ENCODE results near the gene BHLHE23.

BHLHE23 gene

DNA sequence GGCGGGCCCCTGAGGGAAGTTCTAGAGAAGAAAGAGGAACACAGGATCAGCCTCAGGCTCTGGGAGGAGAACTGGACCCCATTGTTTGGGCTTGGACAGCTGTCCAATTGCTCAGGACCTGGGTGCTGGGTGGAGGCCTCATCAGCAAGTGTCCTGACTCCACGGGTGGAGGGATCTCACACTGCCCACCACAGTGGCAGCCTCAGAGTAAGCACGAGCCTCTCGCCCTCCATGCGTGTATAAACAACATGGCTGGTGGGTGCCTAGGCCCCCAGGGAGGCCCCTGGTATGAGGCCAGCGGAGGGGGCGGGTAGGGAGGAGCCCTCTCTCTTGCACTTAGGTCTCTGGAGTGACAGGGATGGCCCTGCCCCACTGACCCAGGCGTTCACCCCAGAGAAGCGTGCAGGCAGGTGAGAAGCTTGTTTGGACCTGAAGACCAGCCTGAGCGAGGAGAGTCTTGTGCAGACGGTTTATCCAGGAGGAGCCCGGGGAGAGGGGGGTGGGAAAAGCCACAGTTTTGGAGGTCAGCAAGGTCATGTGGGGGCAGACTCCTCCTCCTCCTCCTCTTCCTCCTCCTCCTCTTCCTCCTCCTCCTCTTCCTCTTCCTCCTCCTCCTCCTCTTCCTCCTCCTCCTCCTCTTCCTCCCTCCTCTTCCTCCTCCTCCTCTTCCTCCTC, 41.9 kb upstream of the BHLHE23 start:
- H4K8ac ChIP-seq (ENCODE audit: low read depth, low read length): no peak overlapping the region
- H3K9me3 ChIP-seq (replicated peaks in 1 of 2; ENCODE audit: control insufficient read depth in 2 of 2, insufficient read depth in 1 of 2, low read depth in 1 of 2, low read length in 2 of 2): peaks cover 4% of the 10 kb centered on the region in 2 donors
- H2BK12ac ChIP-seq (ENCODE audit: low read length): no peak overlapping the region
- no peak for DNase-seq (ENCODE audit: low spot score)
- H3K14ac ChIP-seq (ENCODE audit: low read length): no peak overlapping the region
- H3K18ac ChIP-seq (ENCODE audit: low read length): peak overlapping the region; percentile 27
- no peak overlapping the region for H2BK120ac ChIP-seq (ENCODE audit: low read depth, low read length)
- H2BK5ac ChIP-seq (ENCODE audit: low read length): no peak overlapping the region
- peaks cover 0 to 25% (median 0%) of the 10 kb centered on the region in 3 experiments for H3K27me3 ChIP-seq (ENCODE audit: control insufficient read depth in 3 of 3, insufficient read depth in 3 of 3, low read depth in 1 of 3, low read length in 3 of 3)
- H2BK15ac ChIP-seq (ENCODE audit: low read length): no peak overlapping the region
- no peak overlapping the region for H2AFZ ChIP-seq (ENCODE audit: low read length)
- H3K36me3 ChIP-seq (replicated peaks in 1 of 2; ENCODE audit: control insufficient read depth in 2 of 2, insufficient read depth in 2 of 2, low read length in 2 of 2): no peaks in the 10 kb centered on the region
- no peak overlapping the region for H2AK5ac ChIP-seq (ENCODE audit: low read depth, low read length)
- H4K91ac ChIP-seq (ENCODE audit: low read depth, low read length, poor library complexity): no peak overlapping the region
- peak overlapping the region; percentile 17 for H3K4ac ChIP-seq (ENCODE audit: low read length)
- H3K4me1 ChIP-seq (ENCODE audit: control insufficient read depth in 2 of 2, insufficient read depth in 1 of 2, low read depth in 1 of 2, low read length in 2 of 2): peaks cover 13 to 14% of the 10 kb centered on the region in 2 donors
- H3K9ac ChIP-seq (ENCODE audit: low read depth, low read length, poor library complexity): no peak overlapping the region
- no peak overlapping the region for H3K27ac ChIP-seq (replicated peaks; ENCODE audit: low read length)
- H3K4me3 ChIP-seq (ENCODE audit: low read length in 2 of 2): no peak overlapping the region
- H3K4me2 ChIP-seq (ENCODE audit: insufficient read depth, low read length, poor library complexity, severe bottlenecking): no peak overlapping the region
- no CpG with 5 or more reads among the region's 12 CpGs for WGBS, 2 donors (ENCODE audit: extremely low coverage in 2 of 2, insufficient read length in 2 of 2, insufficient replicate concordance in 1 of 2)
- no peak overlapping the region for H3K23ac ChIP-seq (ENCODE audit: low read depth, low read length, poor library complexity)
- no peaks in the 10 kb centered on the region for H3K79me1 ChIP-seq (ENCODE audit: low read depth, low read length)

DNA sequence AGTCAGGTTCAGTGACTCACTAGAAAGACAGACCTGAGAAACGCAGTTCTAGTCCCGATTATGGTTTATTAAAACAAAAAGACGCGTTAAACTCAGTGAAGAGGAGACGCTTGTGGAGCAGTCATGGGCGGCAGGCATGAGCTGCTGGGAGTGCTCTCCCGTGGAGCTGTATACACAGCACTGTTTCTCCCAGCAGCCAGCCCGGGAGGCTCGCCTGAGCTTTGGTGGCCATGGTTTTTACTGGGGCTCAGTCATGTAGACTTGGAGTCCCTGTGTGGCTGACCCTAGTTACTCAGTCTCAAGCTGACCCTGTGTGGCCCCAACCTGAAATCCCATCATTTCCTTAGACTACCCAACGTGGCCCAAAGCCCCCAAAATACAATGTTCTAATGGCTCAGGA, 41.2 kb upstream of the BHLHE23 start:
- Histone ChIP-seq H3K4me2 (ENCODE audit: insufficient read depth, low read length, poor library complexity, severe bottlenecking) (no peak overlapping the region), H3K36me3 (replicated peaks in 1 of 2; ENCODE audit: control insufficient read depth in 2 of 2, insufficient read depth in 2 of 2, low read length in 2 of 2) (no peaks in the 10 kb centered on the region), H3K14ac (ENCODE audit: low read length) (no peak overlapping the region), H3K79me1 (ENCODE audit: low read depth, low read length) (no peaks in the 10 kb centered on the region), H2BK120ac (ENCODE audit: low read depth, low read length) (no peak overlapping the region), H3K4me1 (ENCODE audit: control insufficient read depth in 2 of 2, insufficient read depth in 1 of 2, low read depth in 1 of 2, low read length in 2 of 2) (peaks cover 6 to 7% of the 10 kb centered on the region in 2 donors), H2BK15ac (ENCODE audit: low read length) (no peak overlapping the region), H3K4ac (ENCODE audit: low read length) (no peak overlapping the region), H2BK5ac (ENCODE audit: low read length) (no peak overlapping the region), H3K9ac (ENCODE audit: low read depth, low read length, poor library complexity) (no peak overlapping the region), H2AK5ac (ENCODE audit: low read depth, low read length) (no peak overlapping the region), H3K27me3 (ENCODE audit: control insufficient read depth in 3 of 3, insufficient read depth in 3 of 3, low read depth in 1 of 3, low read length in 3 of 3) (peaks cover 0 to 31% (median 0%) of the 10 kb centered on the region in 3 experiments), H3K4me3 (ENCODE audit: low read length in 2 of 2) (no peak overlapping the region), H4K91ac (ENCODE audit: low read depth, low read length, poor library complexity) (no peak overlapping the region), H3K9me3 (replicated peaks in 1 of 2; ENCODE audit: control insufficient read depth in 2 of 2, insufficient read depth in 1 of 2, low read depth in 1 of 2, low read length in 2 of 2) (peaks cover 4% of the 10 kb centered on the region in 2 donors), H3K18ac (ENCODE audit: low read length) (no peak overlapping the region), H3K23ac (ENCODE audit: low read depth, low read length, poor library complexity) (no peak overlapping the region), H4K8ac (ENCODE audit: low read depth, low read length) (no peak overlapping the region), H2AFZ (ENCODE audit: low read length) (no peak overlapping the region), H3K27ac (replicated peaks; ENCODE audit: low read length) (no peak overlapping the region), H2BK12ac (ENCODE audit: low read length) (no peak overlapping the region)
- WGBS, 2 donors (ENCODE audit: extremely low coverage in 2 of 2, insufficient read length in 2 of 2, insufficient replicate concordance in 1 of 2): no CpG with 5 or more reads among the region's 10 CpGs
- no peak for DNase-seq (ENCODE audit: low spot score)

DNA sequence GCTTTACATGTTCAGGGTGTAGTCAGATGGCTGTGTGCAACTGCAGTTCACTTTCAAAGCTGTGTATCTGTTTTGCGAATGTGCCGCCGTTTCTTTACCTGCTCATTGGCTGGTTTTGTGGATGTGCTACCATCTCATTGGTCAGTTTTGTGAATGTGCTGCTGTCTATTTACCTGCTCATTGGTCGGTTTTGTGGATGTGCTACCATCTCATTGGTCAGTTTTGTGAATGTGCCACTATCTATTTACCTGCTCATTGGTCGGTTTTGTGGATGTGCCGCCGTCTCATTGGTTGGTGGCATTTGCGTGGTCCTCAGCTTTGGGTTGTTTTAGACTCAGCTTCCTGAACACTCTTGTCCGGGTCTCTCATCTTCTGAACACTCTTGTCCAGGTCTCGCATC, 40.5 kb upstream of the BHLHE23 start:
- H3K18ac ChIP-seq (ENCODE audit: low read length): no peak overlapping the region
- no peak overlapping the region for H2AK5ac ChIP-seq (ENCODE audit: low read depth, low read length)
- H3K4me2 ChIP-seq (ENCODE audit: insufficient read depth, low read length, poor library complexity, severe bottlenecking): no peak overlapping the region
- no peak overlapping the region for H3K23ac ChIP-seq (ENCODE audit: low read depth, low read length, poor library complexity)
- H3K27me3 ChIP-seq (ENCODE audit: control insufficient read depth in 3 of 3, insufficient read depth in 3 of 3, low read depth in 1 of 3, low read length in 3 of 3): peaks cover 0 to 37% (median 0%) of the 10 kb centered on the region in 3 experiments
- no peak overlapping the region for H4K91ac ChIP-seq (ENCODE audit: low read depth, low read length, poor library complexity)
- H3K79me1 ChIP-seq (ENCODE audit: low read depth, low read length): no peaks in the 10 kb centered on the region
- no CpG with 5 or more reads among the region's 10 CpGs for WGBS, 2 donors (ENCODE audit: extremely low coverage in 2 of 2, insufficient read length in 2 of 2, insufficient replicate concordance in 1 of 2)
- H4K8ac ChIP-seq (ENCODE audit: low read depth, low read length): no peak overlapping the region
- H3K14ac ChIP-seq (ENCODE audit: low read length): no peak overlapping the region
- H3K27ac ChIP-seq (replicated peaks; ENCODE audit: low read length): no peak overlapping the region
- H2BK15ac ChIP-seq (ENCODE audit: low read length): no peak overlapping the region
- no peak overlapping the region for H2BK120ac ChIP-seq (ENCODE audit: low read depth, low read length)
- H3K4me3 ChIP-seq (ENCODE audit: low read length in 2 of 2): no peak overlapping the region
- H3K4me1 ChIP-seq (ENCODE audit: control insufficient read depth in 2 of 2, insufficient read depth in 1 of 2, low read depth in 1 of 2, low read length in 2 of 2): peaks cover under 1 to 4% of the 10 kb centered on the region in 2 donors
- no peak for DNase-seq (ENCODE audit: low spot score)
- no peaks in the 10 kb centered on the region for H3K36me3 ChIP-seq (replicated peaks in 1 of 2; ENCODE audit: control insufficient read depth in 2 of 2, insufficient read depth in 2 of 2, low read length in 2 of 2)
- no peak overlapping the region for H2BK5ac ChIP-seq (ENCODE audit: low read length)
- no peak overlapping the region for H2BK12ac ChIP-seq (ENCODE audit: low read length)
- H3K4ac ChIP-seq (ENCODE audit: low read length): no peak overlapping the region
- peaks cover 4% of the 10 kb centered on the region in 2 donors for H3K9me3 ChIP-seq (replicated peaks in 1 of 2; ENCODE audit: control insufficient read depth in 2 of 2, insufficient read depth in 1 of 2, low read depth in 1 of 2, low read length in 2 of 2)
- no peak overlapping the region for H3K9ac ChIP-seq (ENCODE audit: low read depth, low read length, poor library complexity)
- no peak overlapping the region for H2AFZ ChIP-seq (ENCODE audit: low read length)

DNA sequence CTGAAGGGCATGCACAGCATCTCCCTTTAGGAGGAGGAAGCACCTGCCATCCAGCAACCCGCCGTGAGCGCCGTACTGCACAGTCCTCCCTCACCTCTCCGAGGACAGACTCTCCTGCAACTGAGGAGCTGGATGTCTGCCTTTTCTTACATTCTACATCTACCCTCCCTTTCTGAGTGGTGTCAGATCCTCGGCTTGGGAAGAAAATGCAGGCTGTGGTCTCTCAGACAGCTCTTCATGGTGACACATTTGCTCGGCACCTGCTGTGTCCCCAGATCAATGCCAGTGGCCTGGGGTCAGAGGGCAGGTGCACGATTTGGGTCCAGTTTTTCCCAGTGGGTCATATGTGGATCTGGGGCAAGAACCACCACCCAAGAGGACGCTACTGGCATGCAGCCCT, 40.1 kb upstream of the BHLHE23 start:
- Histone ChIP-seq H2BK12ac (ENCODE audit: low read length) (no peak overlapping the region), H3K4me3 (ENCODE audit: low read length in 2 of 2) (no peak overlapping the region), H3K4ac (ENCODE audit: low read length) (no peak overlapping the region), H3K27me3 (ENCODE audit: control insufficient read depth in 3 of 3, insufficient read depth in 3 of 3, low read depth in 1 of 3, low read length in 3 of 3) (peaks cover 0 to 37% (median 0%) of the 10 kb centered on the region in 3 experiments), H4K91ac (ENCODE audit: low read depth, low read length, poor library complexity) (no peak overlapping the region), H4K8ac (ENCODE audit: low read depth, low read length) (no peak overlapping the region), H3K14ac (ENCODE audit: low read length) (no peak overlapping the region), H2BK15ac (ENCODE audit: low read length) (no peak overlapping the region), H2AFZ (ENCODE audit: low read length) (no peak overlapping the region), H3K4me2 (ENCODE audit: insufficient read depth, low read length, poor library complexity, severe bottlenecking) (no peak overlapping the region), H2BK5ac (ENCODE audit: low read length) (no peak overlapping the region), H3K23ac (ENCODE audit: low read depth, low read length, poor library complexity) (no peak overlapping the region), H3K4me1 (ENCODE audit: control insufficient read depth in 2 of 2, insufficient read depth in 1 of 2, low read depth in 1 of 2, low read length in 2 of 2) (peaks cover 0 to under 1% of the 10 kb centered on the region in 2 donors), H3K27ac (replicated peaks; ENCODE audit: low read length) (no peak overlapping the region), H2BK120ac (ENCODE audit: low read depth, low read length) (no peak overlapping the region), H3K9ac (ENCODE audit: low read depth, low read length, poor library complexity) (no peak overlapping the region), H3K18ac (ENCODE audit: low read length) (no peak overlapping the region), H2AK5ac (ENCODE audit: low read depth, low read length) (no peak overlapping the region), H3K36me3 (replicated peaks in 1 of 2; ENCODE audit: control insufficient read depth in 2 of 2, insufficient read depth in 2 of 2, low read length in 2 of 2) (no peaks in the 10 kb centered on the region), H3K9me3 (replicated peaks in 1 of 2; ENCODE audit: control insufficient read depth in 2 of 2, insufficient read depth in 1 of 2, low read depth in 1 of 2, low read length in 2 of 2) (peaks cover 4% of the 10 kb centered on the region in 2 donors), H3K79me1 (ENCODE audit: low read depth, low read length) (no peaks in the 10 kb centered on the region)
- WGBS, 2 donors (ENCODE audit: extremely low coverage in 2 of 2, insufficient read length in 2 of 2, insufficient replicate concordance in 1 of 2): no CpG with 5 or more reads among the region's 9 CpGs
- DNase-seq (ENCODE audit: low spot score): no peak
